Measurements from ENCODE around the gene FAM120A.

FAM120A gene

DNA sequence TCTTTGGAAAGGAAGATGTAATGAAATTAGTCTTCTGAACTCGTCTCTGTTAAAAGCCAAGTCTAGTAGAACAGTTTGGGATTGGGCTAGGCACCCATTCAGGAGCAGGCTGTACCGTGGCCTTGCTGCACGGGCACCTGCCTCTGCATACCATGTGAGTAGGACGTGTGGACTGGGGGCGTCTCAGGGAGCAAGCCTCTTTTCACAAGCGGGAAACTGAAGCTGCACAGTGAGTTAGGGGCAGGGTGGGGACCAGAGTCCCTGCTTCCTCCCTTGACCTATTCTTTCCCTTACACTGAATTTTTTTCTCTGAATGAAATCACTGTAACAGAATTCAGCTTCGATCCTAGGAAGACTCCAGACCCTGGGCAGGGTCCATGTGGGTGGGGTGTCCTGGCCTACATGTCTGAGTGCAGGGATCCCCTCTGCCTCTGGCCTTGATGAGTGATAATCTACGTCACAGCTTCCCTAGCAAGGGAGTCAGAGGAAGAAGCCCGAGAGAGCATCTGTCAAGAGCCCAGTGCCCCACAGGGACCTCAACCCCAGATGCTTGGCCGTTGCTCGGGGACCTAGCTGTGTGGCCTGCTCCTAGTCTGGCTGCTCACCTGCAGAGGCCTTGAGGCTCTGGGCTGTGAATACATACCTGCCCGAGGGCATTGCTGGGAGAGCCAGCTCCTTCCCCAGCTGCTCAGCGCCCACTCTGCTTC is 140.0 kb downstream of the FAM120A start:
- DNase-seq (ENCODE audit: low read depth in 3 of 3, low spot score in 1 of 3) = no peak

DNA sequence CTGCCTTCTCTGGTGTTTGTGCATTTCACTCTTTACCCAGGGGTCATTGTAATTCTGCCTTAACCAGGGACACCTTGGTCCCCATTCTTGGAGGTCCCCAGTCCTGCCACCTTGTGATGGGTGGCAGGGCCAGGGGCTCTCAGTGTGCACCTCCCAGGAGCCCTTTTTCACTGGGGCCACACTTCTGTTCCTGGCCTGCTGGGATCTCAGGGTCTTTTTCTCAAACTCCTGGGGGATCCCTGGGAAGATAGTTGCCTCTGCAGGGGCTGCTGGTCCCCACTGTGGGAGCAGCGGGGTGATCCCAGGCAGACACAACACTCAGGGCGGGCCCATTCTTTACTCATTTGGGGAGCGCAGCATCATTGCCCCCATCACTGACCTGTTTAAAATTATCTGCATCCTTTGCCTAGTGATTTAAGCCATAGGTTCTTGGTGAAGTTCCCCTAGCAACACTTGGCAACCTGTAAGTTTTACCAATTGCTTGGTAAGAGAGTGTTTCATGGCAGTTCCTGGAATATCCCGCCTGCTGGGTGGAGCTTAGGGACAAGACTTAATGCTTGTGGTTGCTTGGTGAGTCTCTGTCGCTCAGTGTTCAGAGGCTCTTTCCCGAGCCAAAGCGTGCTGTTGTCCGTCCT is 140.6 kb downstream of the FAM120A start:
- no peak for DNase-seq (ENCODE audit: low read depth in 3 of 3, low spot score in 1 of 3)

DNA sequence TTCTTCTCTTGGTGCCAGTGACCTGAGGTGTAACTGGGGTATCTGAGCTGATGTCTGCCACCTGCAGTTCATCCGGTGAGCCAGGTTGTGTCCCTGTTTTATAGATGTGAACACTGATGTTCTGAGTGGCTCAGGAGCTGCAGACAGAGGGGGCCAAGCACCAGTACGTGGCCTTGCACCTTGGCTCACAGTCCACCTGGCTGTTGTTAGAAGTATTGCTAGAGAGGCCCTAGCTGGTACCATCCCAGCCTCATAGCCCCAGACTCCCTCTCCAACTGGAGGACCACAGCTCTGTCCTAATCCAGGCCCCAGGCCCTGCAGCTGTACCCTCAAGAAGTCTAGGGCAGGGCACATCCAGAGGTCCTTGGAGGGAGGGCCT is 141.1 kb downstream of the FAM120A start:
- no peak for DNase-seq (ENCODE audit: low read depth in 3 of 3, low spot score in 1 of 3)

DNA sequence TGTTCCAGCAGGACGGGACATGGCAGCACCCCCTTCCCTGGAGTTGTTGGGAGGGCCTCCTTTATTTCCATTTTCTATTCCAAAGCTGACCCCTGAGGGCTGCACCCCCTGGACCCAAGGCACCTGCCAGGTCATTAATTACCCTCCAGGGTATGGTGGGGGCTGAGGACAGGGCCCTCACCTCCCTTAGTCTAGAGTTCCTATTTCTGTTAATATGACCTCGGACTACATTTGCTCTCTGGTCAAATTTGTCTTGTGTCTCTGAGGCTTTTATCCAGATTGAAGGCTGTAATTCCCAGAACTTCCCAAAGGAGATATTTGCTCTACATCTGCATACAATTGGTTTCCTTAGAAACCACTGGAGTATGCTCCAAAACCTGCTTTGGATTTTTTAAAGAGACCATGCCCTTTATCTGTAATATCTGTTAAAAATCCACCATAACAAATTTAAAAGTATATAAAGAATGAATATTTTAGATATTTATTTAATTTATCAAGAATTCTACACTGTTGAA is 141.7 kb downstream of the FAM120A start:
- DNase-seq (ENCODE audit: low read depth in 3 of 3, low spot score in 1 of 3) = no peak

DNA sequence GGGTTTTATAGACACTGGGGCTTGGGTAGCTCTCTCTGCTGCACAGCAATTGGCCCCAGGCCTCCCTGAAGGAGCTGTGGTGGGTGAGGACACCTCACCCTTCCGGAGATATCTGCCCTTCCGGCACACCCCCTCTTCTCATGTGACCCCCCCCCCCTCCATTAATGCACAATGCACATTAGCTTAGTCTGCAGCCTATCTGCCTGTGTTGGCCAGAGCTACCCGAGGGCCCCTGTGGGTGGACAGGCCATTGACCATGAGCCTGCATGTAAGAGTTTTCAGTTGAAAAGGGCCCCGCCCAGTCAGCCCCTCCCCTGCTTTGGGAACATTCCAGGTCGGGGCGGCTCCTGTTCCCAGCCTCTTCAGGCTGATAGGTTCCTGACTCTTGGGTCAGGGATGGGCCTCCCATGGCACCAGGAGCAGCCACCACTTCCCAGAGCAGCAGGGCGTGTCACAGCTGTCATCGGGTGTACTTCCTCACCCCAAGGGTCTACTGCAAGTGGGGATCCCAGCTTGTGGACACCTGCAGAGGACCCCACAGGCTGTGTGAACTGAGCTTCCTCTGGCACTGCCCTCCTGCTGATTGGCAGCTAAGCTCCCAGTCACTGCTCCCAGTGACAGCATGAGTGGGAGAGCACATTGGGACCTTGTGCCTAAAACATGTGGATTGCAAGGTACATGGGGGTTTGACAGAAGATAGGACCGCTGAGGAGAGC is 142.7 kb downstream of the FAM120A start:
- no peak for DNase-seq (ENCODE audit: low read depth in 3 of 3, low spot score in 1 of 3)

DNA sequence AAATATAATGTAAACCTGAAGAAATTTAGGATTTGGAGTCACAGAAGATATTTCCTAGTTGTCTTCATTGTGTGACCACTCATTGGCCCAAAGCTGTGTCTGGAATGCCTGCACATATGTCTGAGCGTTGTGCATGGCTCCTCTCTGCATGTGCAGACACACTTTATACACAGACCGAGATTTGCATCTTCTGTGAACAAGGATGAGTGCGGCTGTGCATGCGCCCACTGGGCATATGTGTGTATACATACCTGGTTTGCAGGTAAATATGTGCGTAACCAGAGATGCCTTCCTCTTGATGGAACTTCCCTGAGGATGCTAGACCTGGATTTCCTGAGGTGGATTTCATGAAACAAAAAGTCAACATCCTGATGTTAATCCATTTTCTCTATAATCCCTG is 144.0 kb downstream of the FAM120A start:
- DNase-seq (ENCODE audit: low read depth in 3 of 3, low spot score in 1 of 3) = no peak

DNA sequence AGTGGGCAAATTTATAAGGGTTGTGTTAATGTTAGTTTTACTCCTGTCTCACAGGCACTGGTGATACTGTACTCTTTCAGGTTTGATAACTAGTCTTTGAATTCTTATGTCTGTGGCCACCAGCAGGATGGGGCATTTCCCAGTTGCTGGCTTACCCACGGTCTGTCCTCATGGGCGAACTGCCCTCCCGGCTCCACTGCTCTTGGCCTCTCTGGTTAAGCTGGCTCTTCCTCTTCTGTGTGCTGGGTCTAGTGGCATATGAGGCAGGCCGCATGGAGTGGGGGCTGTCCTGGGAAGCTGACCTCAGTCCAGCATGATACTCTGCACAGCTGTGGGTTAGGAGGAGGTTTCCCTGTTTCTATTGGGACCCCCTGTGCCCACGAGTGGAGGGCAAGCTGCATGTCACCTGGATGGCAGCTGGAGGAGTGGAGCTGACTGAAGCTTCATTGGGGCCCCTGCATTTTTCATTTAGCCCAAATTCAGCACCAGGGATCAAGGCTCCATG is 144.4 kb downstream of the FAM120A start:
- no peak for DNase-seq (ENCODE audit: low read depth in 3 of 3, low spot score in 1 of 3)

DNA sequence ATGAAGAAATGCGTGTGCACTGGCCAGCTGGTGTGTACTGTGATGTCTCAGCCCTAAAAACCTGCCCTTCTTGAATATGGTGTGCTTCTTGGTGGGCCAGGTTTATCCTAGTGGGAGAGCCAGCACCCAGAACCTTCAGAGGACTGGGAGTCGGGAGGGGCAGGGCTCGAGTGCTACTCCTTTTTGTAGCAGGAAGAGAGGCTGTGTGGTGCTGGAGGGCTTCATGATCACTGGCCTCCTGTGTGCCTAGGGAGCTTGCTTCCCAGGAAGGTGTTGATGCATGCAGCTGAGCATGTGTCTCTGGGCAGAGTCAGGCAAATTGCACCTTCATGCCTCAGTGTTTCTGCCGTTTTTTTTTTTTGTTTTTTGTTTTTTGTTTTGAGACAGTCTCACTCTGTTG is 144.9 kb downstream of the FAM120A start:
- no peak for DNase-seq (ENCODE audit: low read depth in 3 of 3, low spot score in 1 of 3)

DNA sequence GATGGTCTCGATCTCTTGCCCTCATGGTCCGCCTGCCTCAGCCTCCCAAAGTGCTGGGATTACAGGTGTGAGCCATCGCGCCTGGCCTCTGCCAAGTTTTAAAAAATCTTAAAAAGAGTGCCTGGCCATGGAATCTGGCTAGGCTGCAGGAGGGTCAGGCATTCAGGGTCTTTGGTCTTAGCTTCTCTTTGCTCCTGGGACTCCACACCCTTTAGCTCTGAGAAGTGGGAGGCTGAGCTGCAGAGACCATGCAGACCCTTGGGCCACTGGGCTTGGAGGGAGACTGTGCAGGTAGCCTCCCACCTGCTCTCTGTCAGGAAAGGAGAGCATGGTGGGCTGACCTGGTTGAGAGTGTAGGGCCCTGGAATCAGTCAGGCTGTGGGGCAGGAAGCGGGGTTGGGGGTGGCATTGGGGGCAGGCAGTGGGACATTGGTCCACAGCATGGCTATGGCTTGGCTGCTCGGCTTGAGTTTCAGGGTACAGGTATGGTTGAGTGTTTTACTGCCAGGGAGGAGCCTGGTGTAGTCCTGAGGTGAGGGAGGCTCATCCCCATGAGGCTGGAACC is 145.7 kb downstream of the FAM120A start:
- no peak for DNase-seq (ENCODE audit: low read depth in 3 of 3, low spot score in 1 of 3)

DNA sequence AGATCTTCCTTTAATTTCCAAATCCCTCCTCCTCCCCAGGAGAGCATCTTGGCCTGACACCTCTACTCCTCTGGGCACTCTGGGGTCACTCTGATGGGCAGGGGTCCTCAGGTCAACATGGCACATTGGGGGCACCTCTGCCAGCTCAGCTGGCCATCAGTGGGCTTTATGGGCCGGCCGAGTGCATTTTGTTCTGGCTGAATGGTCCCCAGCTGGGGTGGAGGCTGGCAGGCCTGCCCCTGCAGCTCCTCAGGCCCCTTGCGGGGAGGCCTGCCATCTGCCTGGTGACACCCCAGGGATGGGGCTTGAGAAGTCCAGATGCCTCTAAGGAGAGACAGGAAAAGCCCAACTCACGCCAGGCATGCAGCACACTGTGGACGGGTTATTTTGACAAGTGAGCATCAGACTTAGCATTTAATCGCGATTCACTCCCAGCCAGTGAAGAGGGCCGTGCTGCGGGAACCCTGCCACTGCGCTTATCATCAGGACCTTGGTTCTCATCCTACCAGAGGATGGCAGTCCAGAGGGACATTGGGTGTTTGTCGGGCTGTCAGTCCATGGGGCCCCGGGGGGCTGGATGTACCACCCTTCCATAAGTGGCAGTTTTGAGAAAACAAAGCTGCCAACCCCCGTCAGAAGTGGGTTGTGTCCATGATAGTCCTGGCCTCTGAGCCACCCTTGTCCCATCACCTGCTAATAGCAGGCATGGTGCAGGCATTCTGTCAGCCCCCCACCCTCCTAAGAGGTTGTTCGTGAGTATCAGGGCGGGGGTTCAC is 146.6 kb downstream of the FAM120A start:
- DNase-seq (ENCODE audit: low read depth in 3 of 3, low spot score in 1 of 3) = no peak

DNA sequence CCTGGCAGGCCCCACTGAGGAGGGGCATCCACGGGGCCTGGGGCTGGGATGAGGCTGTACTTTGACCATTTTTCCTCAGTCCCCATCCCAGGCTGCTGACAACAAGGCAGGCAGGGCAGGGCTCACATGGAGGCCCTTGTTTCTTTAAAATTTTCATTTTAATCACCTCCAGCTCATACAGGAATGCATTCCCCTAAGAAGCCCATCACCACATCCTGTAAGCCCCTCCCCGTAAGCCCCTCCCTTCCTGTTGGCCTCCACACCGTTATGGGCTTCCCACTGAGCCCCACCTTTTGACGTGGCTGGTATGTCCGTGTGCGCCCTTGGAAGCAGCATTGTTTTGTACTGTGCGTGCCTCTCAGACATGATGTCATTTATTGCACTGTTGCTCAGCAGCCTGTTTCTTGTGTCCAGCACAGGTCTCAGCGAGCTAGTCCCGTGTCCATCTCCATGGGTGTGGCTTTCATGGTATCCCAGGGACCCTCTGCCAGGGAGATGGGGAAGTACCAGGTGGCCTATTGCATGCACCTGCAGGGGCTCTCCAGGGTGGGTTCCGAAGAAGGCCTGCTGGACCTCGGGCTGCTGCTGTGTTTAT is 147.3 kb downstream of the FAM120A start:
- no peak for DNase-seq (ENCODE audit: low read depth in 3 of 3, low spot score in 1 of 3)

DNA sequence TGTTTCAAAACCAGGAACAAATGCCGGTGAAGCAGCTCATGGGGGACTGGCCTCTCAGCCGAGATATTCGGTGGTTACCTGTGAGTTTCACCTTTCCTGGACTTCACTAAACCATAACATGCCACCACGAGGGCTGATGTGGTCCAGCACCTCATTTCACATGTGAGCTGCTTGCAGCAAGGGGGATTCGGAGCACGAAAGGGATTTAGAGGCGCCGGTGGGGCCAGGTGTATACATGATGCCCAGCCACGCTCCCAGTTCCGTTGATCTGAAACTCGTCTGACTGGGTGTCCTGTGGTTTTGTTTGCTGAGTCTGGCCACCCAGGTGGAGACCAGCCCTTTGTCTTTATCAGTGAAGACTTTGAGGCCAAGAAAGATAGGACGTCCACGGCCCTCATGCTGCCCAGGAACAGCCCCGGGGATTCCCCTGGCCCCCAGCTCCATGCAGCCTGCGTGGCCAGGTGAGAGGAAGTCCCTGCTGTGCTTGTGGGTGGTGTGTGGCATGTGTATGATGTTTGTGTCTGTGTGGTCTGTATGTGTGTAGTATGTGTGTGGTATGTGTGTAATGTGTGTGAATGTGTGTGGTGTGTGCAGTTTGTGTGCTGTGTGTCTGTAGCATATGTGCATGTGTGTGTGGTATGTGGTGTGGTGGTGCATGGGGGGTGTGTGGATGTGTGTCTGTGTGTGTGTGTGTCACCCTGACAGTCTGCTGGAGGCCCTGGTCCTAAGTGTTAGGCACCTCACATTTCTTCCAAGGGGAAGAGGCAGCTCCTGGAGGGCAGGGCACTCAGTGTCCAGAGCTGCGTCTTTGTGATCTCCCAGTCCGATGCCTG is 148.3 kb downstream of the FAM120A start:
- DNase-seq (ENCODE audit: low read depth in 3 of 3, low spot score in 1 of 3) = no peak

DNA sequence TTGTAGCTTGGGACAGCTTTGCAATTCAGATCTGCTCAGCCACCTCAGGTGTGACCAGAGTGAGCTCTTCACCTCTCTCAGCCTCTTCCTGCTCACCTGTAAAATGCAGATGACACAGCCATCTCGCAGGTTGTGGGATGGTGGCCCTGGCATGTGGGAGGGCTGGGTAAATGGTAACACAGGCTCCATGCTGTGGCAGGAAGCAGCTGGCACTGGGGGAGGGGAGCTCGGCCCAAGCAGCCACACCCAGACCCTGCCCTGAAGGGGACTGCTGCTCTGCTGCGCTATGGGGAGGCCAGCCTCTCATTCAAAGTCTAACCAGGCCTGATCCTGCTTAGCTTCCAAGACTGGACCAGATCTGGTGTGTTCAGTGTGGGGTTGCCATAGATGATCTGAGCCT is 149.0 kb downstream of the FAM120A start:
- no peak for DNase-seq (ENCODE audit: low read depth in 3 of 3, low spot score in 1 of 3)

DNA sequence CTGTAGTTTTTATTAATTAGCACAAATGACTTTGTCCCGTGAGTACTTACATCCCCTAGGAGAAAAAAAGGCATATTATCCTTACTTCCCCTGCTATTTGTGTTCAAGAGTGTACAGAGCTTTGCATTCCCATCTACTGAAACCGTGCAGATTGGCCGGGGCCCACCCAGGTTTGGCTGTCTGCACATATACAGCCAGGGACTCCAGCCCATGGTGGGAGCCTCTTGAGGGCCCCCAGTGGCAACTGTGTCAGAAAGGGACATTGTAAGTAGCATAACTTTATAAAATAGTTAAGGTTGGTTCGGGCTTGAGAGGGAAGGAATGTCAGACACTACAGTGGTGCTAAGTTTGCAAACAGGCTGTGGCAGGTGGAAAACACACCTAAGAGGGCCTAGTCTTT is 149.6 kb downstream of the FAM120A start:
- no peak for DNase-seq (ENCODE audit: low read depth in 3 of 3, low spot score in 1 of 3)

DNA sequence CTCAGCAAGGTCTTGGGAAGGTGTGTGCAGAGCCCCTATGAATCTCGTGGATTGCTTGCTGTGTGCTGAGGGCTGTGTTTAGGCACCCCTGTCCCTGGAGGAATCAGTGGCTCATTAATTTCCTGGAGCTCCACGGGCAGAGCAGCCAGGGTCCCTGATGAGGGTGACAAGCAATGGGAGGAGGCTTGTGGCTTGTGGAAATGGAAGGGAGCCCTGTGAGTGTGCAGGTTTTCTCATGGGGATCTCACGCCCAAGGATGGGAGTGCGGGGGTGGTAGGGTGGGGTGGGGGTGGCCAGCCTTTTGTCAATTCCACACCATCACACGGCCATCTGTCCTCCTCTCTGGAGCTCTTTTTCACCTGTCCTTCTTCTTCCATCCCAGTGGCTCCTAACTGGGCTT is 150.2 kb downstream of the FAM120A start:
- DNase-seq (ENCODE audit: low read depth in 3 of 3, low spot score in 1 of 3) = no peak

DNA sequence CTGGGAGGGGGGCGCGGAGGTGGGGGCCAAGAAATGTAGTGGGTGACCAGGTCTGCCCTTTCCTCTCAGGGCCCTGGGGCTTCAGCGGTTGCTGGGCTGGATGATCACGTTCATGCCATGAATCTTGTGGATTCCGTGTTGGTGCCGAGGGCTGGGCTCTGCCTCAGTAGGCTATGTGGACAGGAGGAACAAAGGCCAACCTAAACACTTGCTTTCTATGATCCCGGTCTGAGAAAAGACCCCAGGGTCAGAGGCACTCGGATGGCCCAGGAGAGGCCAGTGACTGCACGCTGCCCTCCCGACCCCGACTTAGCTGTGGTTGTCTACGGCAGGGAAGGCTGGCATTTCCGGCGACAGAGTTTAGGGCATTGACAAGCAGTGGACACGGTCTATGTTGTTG is 151.5 kb downstream of the FAM120A start:
- DNase-seq (ENCODE audit: low read depth in 3 of 3, low spot score in 1 of 3) = no peak

DNA sequence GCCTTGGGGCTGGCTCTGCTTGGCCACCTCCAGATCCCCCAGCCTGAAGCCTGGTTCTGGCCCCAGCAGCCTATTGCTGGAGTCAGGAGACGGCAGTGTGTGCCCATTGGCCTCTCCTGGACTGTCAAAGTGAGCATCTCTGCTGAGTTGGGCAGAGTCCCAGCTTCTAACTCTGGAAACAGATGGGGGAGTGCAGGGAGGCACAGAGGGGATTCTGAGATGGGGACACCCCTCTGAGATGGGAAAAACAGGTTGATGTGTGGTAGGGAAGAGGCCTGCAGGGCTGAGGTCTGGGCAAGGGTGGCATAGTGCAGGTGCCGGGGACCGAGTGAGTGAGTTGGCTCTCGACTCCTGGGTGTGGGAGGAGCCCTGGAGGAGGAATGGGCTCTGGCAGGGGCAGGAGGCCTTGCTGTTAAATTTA is 152.4 kb downstream of the FAM120A start:
- no peak for DNase-seq (ENCODE audit: low read depth in 3 of 3, low spot score in 1 of 3)

DNA sequence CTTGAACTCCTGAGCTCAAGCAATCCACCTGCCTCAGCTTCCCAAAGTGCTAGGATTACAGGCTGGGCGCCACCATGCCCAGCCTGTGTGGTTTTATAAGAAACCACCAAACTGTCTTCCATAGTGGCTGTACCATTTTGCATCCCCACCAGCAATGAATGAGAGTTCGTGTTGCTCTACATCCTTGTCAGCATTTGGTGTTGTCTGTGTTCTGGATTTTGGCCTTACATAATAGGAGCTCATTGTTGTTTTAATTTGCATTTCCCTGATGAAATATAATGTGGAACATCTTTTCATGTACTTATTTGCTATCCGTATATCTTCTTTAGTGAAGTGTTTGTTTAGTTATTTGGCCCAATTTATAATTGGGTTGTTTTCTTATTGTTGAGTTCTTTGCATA is 154.7 kb downstream of the FAM120A start:
- DNase-seq (ENCODE audit: low read depth in 3 of 3, low spot score in 1 of 3) = no peak

DNA sequence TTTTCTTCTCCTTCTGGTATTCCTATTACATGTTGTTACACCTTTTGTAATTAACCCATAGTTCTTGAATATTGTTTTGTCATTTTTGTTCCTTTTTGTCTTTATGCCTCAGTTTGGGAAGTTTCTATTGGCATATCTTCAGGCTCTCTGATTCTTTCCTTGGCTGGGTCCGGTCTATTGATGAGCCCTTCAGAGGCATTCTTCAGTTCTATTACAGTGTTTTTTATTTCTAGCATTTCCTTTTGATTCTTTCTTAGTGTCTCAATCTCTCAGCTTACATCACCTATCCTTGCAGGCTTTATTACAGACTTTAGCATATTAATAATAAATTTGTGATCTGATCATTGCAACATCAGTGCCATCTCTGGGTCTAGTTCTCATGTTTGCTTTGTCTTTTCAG is 158.7 kb downstream of the FAM120A start:
- DNase-seq (ENCODE audit: low read depth in 3 of 3, low spot score in 1 of 3) = no peak

Measured in stimulated activated CD4-positive, alpha-beta T cell treated with anti-CD3 and anti-CD28 coated beads, TNF-alpha, amount 100 ng/mL, for 1 hour (primary cell).